Measurements from ENCODE around the gene TMEM151B. TPM values are rescaled to one million over a fixed set of nuclear protein-coding genes. Genes with fewer than 3 reads are reported as not detected.

The TMEM151B gene
- total RNA-seq, 1 experiment from 2014 or later: 9.9 TPM

GRCh38 chr6:44352259-44352658, 82.0 kb downstream of the TMEM151B start:
- Histone ChIP-seq H3K27me3 (replicated peaks; ENCODE audit: insufficient read depth, low read depth, low read length, poor library complexity) (no peaks in the 10 kb centered on the region), H3K4me1 (ENCODE audit: insufficient read depth, low read length, poor library complexity, severe bottlenecking) (no peaks in the 10 kb centered on the region), H3K9me3 (ENCODE audit: low read depth, low read length, poor library complexity, severe bottlenecking) (no peaks in the 10 kb centered on the region), H3K4me3 (ENCODE audit: low read depth, low read length, poor library complexity, severe bottlenecking) (no peak overlapping the region), H3K36me3 (ENCODE audit: insufficient read depth, low read length, poor library complexity, severe bottlenecking) (no peaks in the 10 kb centered on the region), H3K27ac (ENCODE audit: low read depth, low read length, poor library complexity, severe bottlenecking) (no peak overlapping the region)
- BruUV-seq (replicated peaks): no TSS peak
- TF ChIP-seq EZH2 (IDR thresholded peaks at IDR 0.05; ENCODE audit: borderline replicate concordance, low read depth, low read length, poor library complexity, severe bottlenecking) (no peak), CTCF (conservative IDR thresholded peaks at IDR 0.05; ENCODE audit: low read depth, low read length) (no peak)
- CTCF ChIA-PET: no interaction called here
- no peak for DNase-seq (ENCODE audit: low spot score)
- POLR2A ChIA-PET (ENCODE audit: low non-redundant PET): no interaction called here
- intact Hi-C loops (cut with micrococcal nuclease; ENCODE audit: unreplicated experiment): no loop called here

GRCh38 chr6:44353336-44353735, 83.1 kb downstream of the TMEM151B start:
- no peaks in the 10 kb centered on the region for H3K36me3 ChIP-seq (ENCODE audit: insufficient read depth, low read length, poor library complexity, severe bottlenecking)
- no peaks in the 10 kb centered on the region for H3K4me1 ChIP-seq (ENCODE audit: insufficient read depth, low read length, poor library complexity, severe bottlenecking)
- no peaks in the 10 kb centered on the region for H3K9me3 ChIP-seq (ENCODE audit: low read depth, low read length, poor library complexity, severe bottlenecking)
- POLR2A ChIA-PET (ENCODE audit: low non-redundant PET): no interaction called here
- no peaks in the 10 kb centered on the region for H3K27me3 ChIP-seq (replicated peaks; ENCODE audit: insufficient read depth, low read depth, low read length, poor library complexity)
- no TSS peak for BruUV-seq (replicated peaks)
- intact Hi-C loops (cut with micrococcal nuclease; ENCODE audit: unreplicated experiment): no loop called here
- DNase-seq (ENCODE audit: low spot score): no peak
- no peak overlapping the region for H3K4me3 ChIP-seq (ENCODE audit: low read depth, low read length, poor library complexity, severe bottlenecking)
- CTCF ChIA-PET: no interaction called here
- no peak overlapping the region for H3K27ac ChIP-seq (ENCODE audit: low read depth, low read length, poor library complexity, severe bottlenecking)
- no peak for TF ChIP-seq CTCF (conservative IDR thresholded peaks at IDR 0.05; ENCODE audit: low read depth, low read length)
- TF ChIP-seq EZH2 (IDR thresholded peaks at IDR 0.05; ENCODE audit: borderline replicate concordance, low read depth, low read length, poor library complexity, severe bottlenecking): no peak

DNA sequence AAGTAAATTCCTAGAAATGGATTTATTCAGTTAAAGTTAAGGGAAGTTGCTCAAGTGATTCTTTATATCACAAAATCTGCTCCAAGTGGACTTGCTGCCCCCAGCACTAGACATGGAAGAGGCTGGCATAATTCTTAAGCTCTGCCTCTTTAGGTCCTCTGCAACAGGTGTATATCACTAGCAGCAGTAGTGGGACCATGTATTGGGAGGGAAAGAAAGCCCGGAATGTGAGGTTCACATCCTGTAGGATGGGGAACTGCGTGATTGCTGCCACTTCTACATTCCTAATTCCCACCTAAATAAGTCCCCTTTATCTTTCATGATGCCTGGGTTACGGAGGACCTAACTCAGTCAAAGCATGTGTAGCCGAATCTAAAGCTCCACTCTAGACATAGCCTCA, 85.4 kb downstream of the TMEM151B start:
- H3K4me3 ChIP-seq (ENCODE audit: low read depth, low read length, poor library complexity, severe bottlenecking): no peak overlapping the region
- H3K9me3 ChIP-seq (ENCODE audit: low read depth, low read length, poor library complexity, severe bottlenecking): no peaks in the 10 kb centered on the region
- no TSS peak for BruUV-seq (replicated peaks)
- intact Hi-C loops (cut with micrococcal nuclease; ENCODE audit: unreplicated experiment): no loop called here
- CTCF ChIA-PET: no interaction called here
- POLR2A ChIA-PET (ENCODE audit: low non-redundant PET): no interaction called here
- no peak overlapping the region for H3K27ac ChIP-seq (ENCODE audit: low read depth, low read length, poor library complexity, severe bottlenecking)
- no peaks in the 10 kb centered on the region for H3K4me1 ChIP-seq (ENCODE audit: insufficient read depth, low read length, poor library complexity, severe bottlenecking)
- H3K27me3 ChIP-seq (replicated peaks; ENCODE audit: insufficient read depth, low read depth, low read length, poor library complexity): no peaks in the 10 kb centered on the region
- DNase-seq (ENCODE audit: low spot score): no peak
- TF ChIP-seq EZH2 (IDR thresholded peaks at IDR 0.05; ENCODE audit: borderline replicate concordance, low read depth, low read length, poor library complexity, severe bottlenecking) (no peak), CTCF (conservative IDR thresholded peaks at IDR 0.05; ENCODE audit: low read depth, low read length) (no peak)
- H3K36me3 ChIP-seq (ENCODE audit: insufficient read depth, low read length, poor library complexity, severe bottlenecking): no peaks in the 10 kb centered on the region
